HCT116 (cell line): ENCODE data around the gene TRMT1. TPM values are rescaled to one million over a fixed set of nuclear protein-coding genes. Genes with fewer than 3 reads are reported as not detected.

ENCODE experiments used
- ATAC-seq: fragments of 200-7000 bp; cut with Tn5 transposase; 2 replicates; pipeline ENCODE4 v1.9.1; 2020; ENCODE audit warnings: mild to moderate bottlenecking, moderate library complexity
- BruUV-seq: library from RNA; stranded (reverse); fragments of 400-500 nt; replicated peaks from 2 replicates; lab custom pipeline; 2021; lab: Mats Ljungman, UMichigan
- CTCF ChIA-PET: fragments of 300-600 bp; sonication (Branson Sonifier 250); formaldehyde crosslinking; loops from one replicate; lab custom pipeline; 2021; ENCODE audit warnings: antibody characterized with exemption; lab: Charles Lee
- POLR2A ChIA-PET: fragments of 300-600, 350-600 bp; sonication (Branson Sonifier 250); formaldehyde crosslinking; loops from one replicate; lab custom pipeline; 2021; ENCODE audit warnings: antibody characterized with exemption; lab: Charles Lee
- RAD21 ChIA-PET, 2 experiments: fragments of 300-600 bp; sonication (Branson Sonifier 250); formaldehyde crosslinking; loops; one replicate each; lab custom pipeline; 2023; ENCODE audit warnings: low total read pairs in 2 of 2; ENCODE audit not compliant: uncharacterized antibody in 2 of 2, unreplicated experiment in 2 of 2, low non-redundant PET in 1 of 2; lab: Charles Lee
- DNase-seq: peaks from one replicate; pipeline ENCODE4 v3.0.0-alpha.2; 2010; ENCODE audit warnings: low read depth, low spot score
- H2AFZ ChIP-seq: fragments of 200-600 bp; shearing (Covaris generic), sonication (generic); 2 replicates; pipeline ENCODE4 v1.6.1; 2017; ENCODE audit warnings: low read depth, mixed run types, mixed read lengths, antibody characterized with exemption, low read length; ENCODE audit not compliant: poor library complexity, severe bottlenecking
- H3K27ac ChIP-seq: 2 replicates; pipeline ENCODE4 v1.5.1; 2012; ENCODE audit warnings: low read depth, low read length
- H3K27me3 ChIP-seq: fragments of 200-600 bp; sonication (generic); 2 replicates; pipeline ENCODE4 v1.6.1; 2016; ENCODE audit warnings: mixed run types, low read length, mixed read lengths; ENCODE audit not compliant: insufficient read depth
- H3K36me3 ChIP-seq, 2 experiments: fragments of 200-500 bp in 1 of 2; fragments of 200-600 bp in 1 of 2; sonication (Bioruptor generic) in 1 of 2; sonication (generic) in 1 of 2; 2 replicates each; pipeline versions ENCODE4 v1.5.1 to v1.6.1; 2014 to 2016; ENCODE audit warnings: low read length in 2 of 2, inconsistent platforms in 1 of 2, mixed read lengths in 1 of 2, mixed run types in 1 of 2; ENCODE audit not compliant: insufficient read depth in 2 of 2, control insufficient read depth in 1 of 2
- H3K4me1 ChIP-seq, 2 experiments: fragments of 200-600 bp in 1 of 2; sonication (generic) in 1 of 2; 2 replicates each; pipeline versions ENCODE4 v1.5.1 to v1.6.1; 2012 to 2017; ENCODE audit warnings: low read length in 2 of 2, inconsistent platforms in 1 of 2, mild to moderate bottlenecking in 1 of 2, mixed read lengths in 1 of 2, mixed run types in 1 of 2, moderate library complexity in 1 of 2; ENCODE audit not compliant: insufficient read depth in 2 of 2, control insufficient read depth in 1 of 2
- H3K4me2 ChIP-seq: fragments of 200-600 bp; sonication (generic); 2 replicates; pipeline ENCODE4 v1.6.1; 2017; ENCODE audit warnings: mixed run types, low read length, mixed read lengths
- H3K4me3 ChIP-seq, 2 experiments: fragments of 200-600 bp in 1 of 2; sonication (generic) in 1 of 2; replicated peaks in 1 of 2; 2 replicates each; pipeline ENCODE4 v1.5.1; 2011 to 2016; ENCODE audit warnings: low read length in 2 of 2, control low read depth in 1 of 2, low read depth in 1 of 2, mild to moderate bottlenecking in 1 of 2, mixed read lengths in 1 of 2, mixed run types in 1 of 2
- H3K79me2 ChIP-seq: fragments of 200-600 bp; sonication (generic); 2 replicates; pipeline ENCODE4 v1.6.1; 2017; ENCODE audit warnings: mild to moderate bottlenecking, mixed run types, low read length, moderate library complexity, mixed read lengths; ENCODE audit not compliant: insufficient read depth
- H3K9ac ChIP-seq: fragments of 200-600 bp; sonication (generic); 2 replicates; pipeline ENCODE4 v1.6.1; 2016; ENCODE audit warnings: low read length, mixed read lengths
- H3K9me2 ChIP-seq: fragments of 200-600 bp; sonication (generic), shearing (Covaris generic); 2 replicates; pipeline ENCODE4 v1.6.1; 2017; ENCODE audit warnings: mixed run types, mild to moderate bottlenecking, moderate library complexity; ENCODE audit not compliant: insufficient read depth
- H3K9me3 ChIP-seq, 2 experiments: fragments of 200-500 bp in 1 of 2; fragments of 200-600 bp in 1 of 2; sonication (Bioruptor generic) in 1 of 2; sonication (generic) in 1 of 2; 2 replicates each; pipeline ENCODE4 v1.6.1; 2014 to 2017; ENCODE audit warnings: low read length in 2 of 2, mixed read lengths in 2 of 2, inconsistent platforms in 1 of 2, low read depth in 1 of 2, mild to moderate bottlenecking in 1 of 2, mixed run types in 1 of 2, moderate library complexity in 1 of 2; ENCODE audit not compliant: control insufficient read depth in 1 of 2, insufficient read depth in 1 of 2
- H4K20me1 ChIP-seq: fragments of 200-600 bp; sonication (generic), shearing (Covaris generic); 2 replicates; pipeline ENCODE4 v1.6.1; 2017; ENCODE audit warnings: mixed run types, mild to moderate bottlenecking, moderate library complexity; ENCODE audit not compliant: insufficient read depth
- CBX3 ChIP-seq: IDR thresholded peaks from 2 replicates; pipeline ENCODE4 v1.6.1; 2012; ENCODE audit warnings: low read depth
- CEBPB ChIP-seq: IDR thresholded peaks from 2 replicates; pipeline ENCODE4 v1.6.1; 2012; ENCODE audit warnings: low read depth
- CTCF ChIP-seq, 3 experiments: fragments of 200-600 bp in 1 of 3; sonication (generic) in 1 of 3; IDR thresholded peaks in 2 of 3; conservative IDR thresholded peaks in 1 of 3; 2 replicates each; pipeline ENCODE4 v1.5.1; 2012 to 2017; ENCODE audit warnings: low read depth in 2 of 3, low read length in 2 of 3, antibody characterized with exemption in 1 of 3, borderline replicate concordance in 1 of 3, control low read depth in 1 of 3, mild to moderate bottlenecking in 1 of 3, mixed read lengths in 1 of 3, mixed run types in 1 of 3, moderate library complexity in 1 of 3; ENCODE audit not compliant: insufficient read depth in 1 of 3
- ELF1 ChIP-seq: IDR thresholded peaks from 2 replicates; pipeline ENCODE4 v1.6.1; 2012; ENCODE audit warnings: low read depth, borderline replicate concordance
- EZH2 ChIP-seq: fragments of 200-600 bp; sonication (generic); IDR thresholded peaks from 2 replicates; pipeline ENCODE4 v1.6.1; 2017; ENCODE audit warnings: antibody characterized with exemption, mixed run types
- JUND ChIP-seq: IDR thresholded peaks from 2 replicates; pipeline ENCODE4 v1.6.1; 2012
- MAX ChIP-seq: IDR thresholded peaks from 2 replicates; pipeline ENCODE4 v1.6.1; 2012
- POLR2A ChIP-seq: IDR thresholded peaks from 2 replicates; pipeline ENCODE4 v1.7.0; 2011; ENCODE audit warnings: borderline replicate concordance; ENCODE audit not compliant: insufficient read depth, insufficient read length; ENCODE audit errors: extremely low read depth
- POLR2AphosphoS5 ChIP-seq: IDR thresholded peaks from 2 replicates; pipeline ENCODE4 v1.6.1; 2011; ENCODE audit warnings: mild to moderate bottlenecking, low read depth, low read length, moderate library complexity
- RAD21 ChIP-seq: IDR thresholded peaks from 2 replicates; pipeline ENCODE4 v1.6.1; 2012; ENCODE audit warnings: low read depth, mild to moderate bottlenecking
- REST ChIP-seq: IDR thresholded peaks from 2 replicates; pipeline ENCODE4 v1.6.1; 2012; ENCODE audit warnings: low read depth
- SP1 ChIP-seq: IDR thresholded peaks from 2 replicates; pipeline ENCODE4 v1.6.1; 2012; ENCODE audit warnings: low read depth
- SRF ChIP-seq: IDR thresholded peaks from 2 replicates; pipeline ENCODE4 v1.6.1; 2012; ENCODE audit warnings: low read depth
- TCF7L2 ChIP-seq: IDR thresholded peaks from 2 replicates; pipeline ENCODE4 v1.7.0; 2011; ENCODE audit warnings: borderline replicate concordance, inconsistent platforms; ENCODE audit not compliant: insufficient read depth, insufficient read length; ENCODE audit errors: extremely low read depth
- ZBTB33 ChIP-seq: IDR thresholded peaks from 2 replicates; pipeline ENCODE4 v1.6.1; 2011; ENCODE audit warnings: mild to moderate bottlenecking, low read length, moderate library complexity; ENCODE audit not compliant: insufficient replicate concordance; ENCODE audit errors: extremely low read depth
- ZNF274 ChIP-seq: fragments of 200-500 bp; sonication (Bioruptor generic); IDR thresholded peaks from 2 replicates; pipeline ENCODE4 v1.6.1; 2014; ENCODE audit warnings: mild to moderate bottlenecking, low read depth, low read length, inconsistent platforms
- intact Hi-C: fragments of 100-400 bp; cut with micrococcal nuclease; formaldehyde crosslinking; loops from 2 replicates; pipeline ENCODE4 v1.10.0; 2022
- total RNA-seq: library from RNA; stranded (reverse); gene quantifications from one replicate; pipeline ENCODE4 v1.2.1, GENCODE V29; 2021; ENCODE audit not compliant: unreplicated experiment

Gene TRMT1
- total RNA-seq, 1 experiment from 2014 or later = 84.4 TPM

- no peak overlapping the region for H3K4me3 ChIP-seq
- H3K9me3 ChIP-seq = no peaks in the 10 kb centered on the region
- ChIA-PET RAD21 (no interaction called here), POLR2A (no interaction called here), CTCF (no interaction called here)
- ATAC-seq = peak; percentile 20; the same call in 1 of the 2 replicates
- no TSS peak for BruUV-seq
- no peak for TF ChIP-seq SRF
- no peak for TF ChIP-seq EZH2
- TF ChIP-seq POLR2A = no peak
- no peak for TF ChIP-seq REST
- TF ChIP-seq CTCF (IDR thresholded peaks at IDR 0.05 in 2 of 3, conservative IDR thresholded peaks at IDR 0.05 in 1 of 3; ENCODE audit: borderline replicate concordance in 1 of 3, insufficient read depth in 1 of 3, low read depth in 2 of 3, low read length in 2 of 3) = no peak
- TF ChIP-seq ZBTB33 = no peak
- TF ChIP-seq MAX = no peak
- TF ChIP-seq ZNF274 = no peak
- TF ChIP-seq JUND = no peak
- no peak for TF ChIP-seq RAD21
- no peak for TF ChIP-seq ELF1
- TF ChIP-seq CBX3 = no peak
- TF ChIP-seq POLR2AphosphoS5 = no peak
- TF ChIP-seq SP1 = no peak
- TF ChIP-seq TCF7L2 = no peak
- no peak for TF ChIP-seq CEBPB
- peaks cover 7% of the 10 kb centered on the region; the same call in 1 of the 2 replicates for H4K20me1 ChIP-seq
- H3K36me3 ChIP-seq = peaks cover 3 to 14% of the 10 kb centered on the region in 2 experiments; a peak in 2 of 4 replicates
- intact Hi-C loops = no loop called here
- H3K4me2 ChIP-seq = no peak overlapping the region
- peaks cover 2 to 43% of the 10 kb centered on the region in 2 experiments; a peak in 3 of 4 replicates for H3K4me1 ChIP-seq
- peaks cover 98% of the 10 kb centered on the region for H3K79me2 ChIP-seq
- no peaks in the 10 kb centered on the region for H3K27me3 ChIP-seq
- peak overlapping the region; percentile 8; the same call in 1 of the 2 replicates for H3K27ac ChIP-seq
- H2AFZ ChIP-seq = no peak overlapping the region
- no peaks in the 10 kb centered on the region for H3K9me2 ChIP-seq
- no peak for DNase-seq
- no peak overlapping the region for H3K9ac ChIP-seq
Measured at GRCh38 chr19:13128583-13128982, 12.0 kb upstream of the TRMT1 start.
